ENCODE measurements around the gene PNPLA8.

DNA sequence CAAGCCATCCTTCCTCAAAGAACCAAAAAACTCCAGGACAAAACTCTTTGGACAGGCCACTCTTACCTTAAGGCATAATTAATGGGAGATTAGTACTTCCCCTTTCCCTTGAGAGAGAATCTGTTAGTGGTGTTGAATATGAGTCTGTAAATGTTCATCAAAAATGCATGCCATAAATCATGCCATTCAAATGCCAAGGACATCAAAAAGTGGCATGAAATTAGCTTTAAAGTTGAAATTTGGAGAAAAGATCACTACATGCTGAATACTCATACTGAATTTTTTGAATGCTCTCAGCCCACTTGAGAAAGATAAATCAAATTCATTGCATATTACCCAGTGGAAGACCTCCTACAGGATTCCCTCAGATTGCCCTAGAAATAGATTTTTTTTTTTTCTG is 76.4 kb downstream of the PNPLA8 start:
- TF ChIP-seq, protein P1, sequence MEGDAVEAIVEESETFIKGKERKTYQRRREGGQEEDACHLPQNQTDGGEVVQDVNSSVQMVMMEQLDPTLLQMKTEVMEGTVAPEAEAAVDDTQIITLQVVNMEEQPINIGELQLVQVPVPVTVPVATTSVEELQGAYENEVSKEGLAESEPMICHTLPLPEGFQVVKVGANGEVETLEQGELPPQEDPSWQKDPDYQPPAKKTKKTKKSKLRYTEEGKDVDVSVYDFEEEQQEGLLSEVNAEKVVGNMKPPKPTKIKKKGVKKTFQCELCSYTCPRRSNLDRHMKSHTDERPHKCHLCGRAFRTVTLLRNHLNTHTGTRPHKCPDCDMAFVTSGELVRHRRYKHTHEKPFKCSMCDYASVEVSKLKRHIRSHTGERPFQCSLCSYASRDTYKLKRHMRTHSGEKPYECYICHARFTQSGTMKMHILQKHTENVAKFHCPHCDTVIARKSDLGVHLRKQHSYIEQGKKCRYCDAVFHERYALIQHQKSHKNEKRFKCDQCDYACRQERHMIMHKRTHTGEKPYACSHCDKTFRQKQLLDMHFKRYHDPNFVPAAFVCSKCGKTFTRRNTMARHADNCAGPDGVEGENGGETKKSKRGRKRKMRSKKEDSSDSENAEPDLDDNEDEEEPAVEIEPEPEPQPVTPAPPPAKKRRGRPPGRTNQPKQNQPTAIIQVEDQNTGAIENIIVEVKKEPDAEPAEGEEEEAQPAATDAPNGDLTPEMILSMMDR (IDR thresholded peaks at IDR 0.05; ENCODE audit: insufficient read depth, low read length): no peak
- TF ChIP-seq, protein P2, sequence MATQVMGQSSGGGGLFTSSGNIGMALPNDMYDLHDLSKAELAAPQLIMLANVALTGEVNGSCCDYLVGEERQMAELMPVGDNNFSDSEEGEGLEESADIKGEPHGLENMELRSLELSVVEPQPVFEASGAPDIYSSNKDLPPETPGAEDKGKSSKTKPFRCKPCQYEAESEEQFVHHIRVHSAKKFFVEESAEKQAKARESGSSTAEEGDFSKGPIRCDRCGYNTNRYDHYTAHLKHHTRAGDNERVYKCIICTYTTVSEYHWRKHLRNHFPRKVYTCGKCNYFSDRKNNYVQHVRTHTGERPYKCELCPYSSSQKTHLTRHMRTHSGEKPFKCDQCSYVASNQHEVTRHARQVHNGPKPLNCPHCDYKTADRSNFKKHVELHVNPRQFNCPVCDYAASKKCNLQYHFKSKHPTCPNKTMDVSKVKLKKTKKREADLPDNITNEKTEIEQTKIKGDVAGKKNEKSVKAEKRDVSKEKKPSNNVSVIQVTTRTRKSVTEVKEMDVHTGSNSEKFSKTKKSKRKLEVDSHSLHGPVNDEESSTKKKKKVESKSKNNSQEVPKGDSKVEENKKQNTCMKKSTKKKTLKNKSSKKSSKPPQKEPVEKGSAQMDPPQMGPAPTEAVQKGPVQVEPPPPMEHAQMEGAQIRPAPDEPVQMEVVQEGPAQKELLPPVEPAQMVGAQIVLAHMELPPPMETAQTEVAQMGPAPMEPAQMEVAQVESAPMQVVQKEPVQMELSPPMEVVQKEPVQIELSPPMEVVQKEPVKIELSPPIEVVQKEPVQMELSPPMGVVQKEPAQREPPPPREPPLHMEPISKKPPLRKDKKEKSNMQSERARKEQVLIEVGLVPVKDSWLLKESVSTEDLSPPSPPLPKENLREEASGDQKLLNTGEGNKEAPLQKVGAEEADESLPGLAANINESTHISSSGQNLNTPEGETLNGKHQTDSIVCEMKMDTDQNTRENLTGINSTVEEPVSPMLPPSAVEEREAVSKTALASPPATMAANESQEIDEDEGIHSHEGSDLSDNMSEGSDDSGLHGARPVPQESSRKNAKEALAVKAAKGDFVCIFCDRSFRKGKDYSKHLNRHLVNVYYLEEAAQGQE (IDR thresholded peaks at IDR 0.05; ENCODE audit: insufficient replicate concordance, low read depth): no peak
- TF ChIP-seq POLR2AphosphoS5 (IDR thresholded peaks at IDR 0.05; ENCODE audit: low read depth): no peak
- TF ChIP-seq SPI1 (IDR thresholded peaks at IDR 0.05; ENCODE audit: borderline replicate concordance, low read depth): no peak
- no peak for TF ChIP-seq GABPA (IDR thresholded peaks at IDR 0.05; ENCODE audit: low read depth)
